Activated effector memory CD4-positive, alpha-beta T cell treated with Interleukin-2 at 50 U/mL for 16 hours (primary cell): ENCODE data around the gene FICD.
A peak's percentile ranks its signal among the peaks of the same experiment; 100 is the strongest.
"Not testable (repeated sequence)": the region's sequence is repeated elsewhere in the genome, so short reads cannot be mapped to it uniquely, and the experiment has no call there.

Experiments
- DNase-seq: peaks from one replicate; pipeline ENCODE4 v3.0.0-alpha.2; 2020

The FICD gene

GRCh38 chr12:108514973-108515814 is at the start of gene FICD:
Gene FICD, plus strand, starts transcription at chr12:108515277. Its CDS starts 1,696 bp downstream, at chr12:108516973.
- peak; percentile 99 for DNase-seq

- no peak for DNase-seq
These were observed 49.7 kb upstream of the FICD start for GRCh38 chr12:108465417-108465816.

GRCh38 chr12:108468196-108468968 is 46.7 kb upstream of the FICD start:
- no peak for DNase-seq

- DNase-seq: no peak
These were observed 41.5 kb upstream of the FICD start for GRCh38 chr12:108473400-108474055.

- DNase-seq: no peak
These were observed 39.7 kb upstream of the FICD start for GRCh38 chr12:108475396-108475795.

GRCh38 chr12:108477055-108477880 is 37.8 kb upstream of the FICD start:
- no peak for DNase-seq

GRCh38 chr12:108477881-108478259 is 37.2 kb upstream of the FICD start:
- DNase-seq: no peak

- DNase-seq: no peak
These were observed 36.4 kb upstream of the FICD start for GRCh38 chr12:108478611-108479206.

GRCh38 chr12:108479364-108480070 is 35.6 kb upstream of the FICD start:
- no peak for DNase-seq

- no peak for DNase-seq
These were observed 32.3 kb upstream of the FICD start for GRCh38 chr12:108482717-108483212.

GRCh38 chr12:108483213-108484059 is 31.6 kb upstream of the FICD start:
- DNase-seq: no peak

GRCh38 chr12:108484431-108484830 is 30.6 kb upstream of the FICD start:
- no peak for DNase-seq

GRCh38 chr12:108484845-108485244 is 30.2 kb upstream of the FICD start:
- no peak for DNase-seq

GRCh38 chr12:108485371-108485770 is 29.7 kb upstream of the FICD start:
- not testable (repeated sequence) for DNase-seq

GRCh38 chr12:108487029-108487428 is 28.0 kb upstream of the FICD start:
- DNase-seq: not testable (repeated sequence)

- no peak for DNase-seq
These were observed 23.8 kb upstream of the FICD start for GRCh38 chr12:108491256-108491655.

- DNase-seq: no peak
These were observed 20.0 kb upstream of the FICD start for GRCh38 chr12:108495054-108495453.

GRCh38 chr12:108495823-108496579 is 19.1 kb upstream of the FICD start:
- DNase-seq: no peak

- DNase-seq: no peak
These were observed 16.9 kb upstream of the FICD start for GRCh38 chr12:108498136-108498535.

GRCh38 chr12:108502922-108503321 is 12.2 kb upstream of the FICD start:
- DNase-seq: no peak
